Renal pelvis (tissue), 4 donors: Measurements from ENCODE around the gene SIX2. TPM values are rescaled to one million over a fixed set of nuclear protein-coding genes. Genes with fewer than 3 reads are reported as not detected.

Experiments
- DNase-seq: peaks from one replicate; pipeline ENCODE4 v3.0.0-alpha.2; 2013
- polyA plus RNA-seq, 3 donors: library from polyadenylated mRNA; unstranded; fragments of 120-200 nt; gene quantifications; one replicate each; pipeline ENCODE4 v1.2.1, GENCODE V29; 2013; ENCODE audit not compliant: insufficient read length in 3 of 3

SIX2 gene
- polyA plus RNA-seq, 3 donors = 11.8 to 33.3 (median 30.4) TPM

DNA sequence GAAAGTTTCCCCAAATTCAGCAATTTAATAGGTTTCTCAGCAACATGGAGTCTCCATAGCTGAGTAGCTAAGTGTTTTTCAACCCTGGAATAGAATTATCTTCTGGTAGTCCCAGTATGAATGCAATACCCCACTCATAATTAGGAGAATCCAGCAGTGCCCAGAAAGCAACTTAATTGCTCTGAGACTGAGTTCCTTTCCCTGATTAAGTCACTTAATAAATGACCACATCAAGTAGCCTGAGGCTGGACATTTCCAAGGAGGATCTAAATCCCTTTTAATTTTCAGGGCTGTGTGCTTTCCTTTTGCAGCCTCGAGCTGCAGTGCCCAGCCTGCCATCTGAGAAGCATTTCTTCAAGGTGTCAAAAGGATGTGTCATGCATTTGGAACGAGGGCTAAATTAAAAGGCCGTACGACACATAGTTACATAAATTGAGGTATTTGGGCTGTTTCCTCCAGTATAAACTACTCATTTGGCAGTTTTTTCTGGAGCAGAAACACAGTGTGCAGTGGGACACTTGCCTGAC is 17.7 kb upstream of the SIX2 start:
- no peak for DNase-seq

DNA sequence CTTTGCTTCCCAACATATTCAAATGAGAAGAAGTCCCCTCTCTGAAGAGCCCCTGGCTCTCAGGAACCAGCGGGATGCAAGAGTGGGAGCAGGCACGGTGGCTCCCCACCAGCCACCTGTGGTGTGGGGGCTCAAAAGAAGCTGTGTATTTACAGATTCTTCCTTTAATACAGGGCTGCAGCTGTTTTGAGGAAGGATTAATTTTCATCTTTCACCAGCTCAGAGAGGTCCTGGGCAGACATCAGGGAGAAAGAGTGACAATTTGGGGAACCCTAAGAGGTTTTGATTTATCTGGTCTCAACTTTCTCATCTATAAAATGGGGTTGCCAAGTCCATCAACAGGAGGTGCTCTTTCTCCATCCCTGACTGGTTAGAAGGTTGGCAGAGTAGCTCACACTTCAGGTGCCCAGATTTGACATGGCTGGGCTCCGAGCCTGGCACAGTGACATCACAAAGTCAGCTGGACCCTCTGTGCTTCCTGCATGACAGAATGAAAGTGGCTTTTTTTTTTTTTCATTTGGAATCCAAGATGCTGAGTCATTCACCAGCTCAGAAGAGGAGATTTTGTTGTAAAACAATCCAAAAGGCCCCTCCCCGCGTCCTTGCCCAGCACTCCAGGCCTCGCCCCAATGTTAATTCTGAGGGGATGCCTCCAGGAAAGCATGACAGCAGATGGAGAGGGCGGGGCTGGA is 15.5 kb upstream of the SIX2 start:
- no peak for DNase-seq

DNA sequence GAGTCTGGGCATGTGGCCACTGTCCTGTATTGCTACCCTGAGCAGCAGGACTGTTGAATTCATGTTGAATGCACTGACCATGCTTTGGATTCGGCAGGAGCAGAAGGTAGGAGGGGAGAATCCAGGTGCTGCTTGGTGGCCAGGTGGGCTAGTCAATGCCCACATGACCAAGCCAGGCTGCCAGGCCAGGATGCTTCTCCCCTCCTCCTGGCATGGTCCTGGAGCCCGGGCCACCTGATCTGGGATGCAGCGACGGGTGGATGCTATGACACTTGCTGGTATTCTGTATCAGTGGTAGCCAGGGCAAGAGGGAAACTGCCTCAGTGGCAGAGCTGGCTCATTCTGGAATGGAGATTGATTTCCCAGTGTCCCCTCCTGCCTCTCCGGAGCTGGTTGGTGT is 14.8 kb upstream of the SIX2 start:
- DNase-seq = no peak

DNA sequence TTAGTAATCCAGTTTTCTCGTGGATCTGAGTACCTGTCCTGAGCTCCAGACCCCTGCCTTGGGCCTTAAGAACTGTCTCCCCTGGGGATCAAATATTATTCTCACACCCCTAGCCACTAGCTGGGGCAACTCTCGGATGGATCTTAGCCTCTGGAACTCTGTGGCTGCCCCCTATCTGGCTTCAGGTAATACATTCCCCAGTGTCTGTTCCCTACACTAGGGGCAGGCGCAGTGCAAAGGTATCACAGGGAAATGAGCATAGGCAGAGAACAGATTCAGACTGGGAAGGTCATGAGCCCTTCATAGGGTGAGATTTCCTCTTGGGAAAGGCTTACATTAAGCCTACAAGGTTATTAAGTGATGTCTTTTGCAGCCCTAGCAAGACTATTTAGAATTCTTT is 11.2 kb upstream of the SIX2 start:
- DNase-seq = no peak

DNA sequence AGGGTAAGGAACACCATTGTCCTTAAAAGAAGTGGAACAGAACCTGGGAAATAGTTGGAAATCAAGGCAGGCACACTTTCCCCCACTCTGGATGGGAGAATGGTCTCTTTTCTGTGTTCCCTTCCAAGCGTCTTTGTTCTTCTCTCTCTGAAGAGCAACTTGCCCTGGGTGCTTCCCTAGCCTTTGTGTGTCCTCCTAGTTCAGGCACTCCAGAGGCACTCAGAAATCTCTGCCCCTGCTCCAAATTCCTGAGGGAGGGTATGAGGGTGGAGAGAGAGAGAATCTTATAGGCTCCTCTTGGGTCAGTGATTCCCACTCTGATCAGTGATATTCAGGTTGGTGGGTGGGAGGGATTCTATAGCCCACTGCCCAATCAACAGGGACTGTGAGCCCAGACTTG is 8.8 kb upstream of the SIX2 start:
- no peak for DNase-seq

DNA sequence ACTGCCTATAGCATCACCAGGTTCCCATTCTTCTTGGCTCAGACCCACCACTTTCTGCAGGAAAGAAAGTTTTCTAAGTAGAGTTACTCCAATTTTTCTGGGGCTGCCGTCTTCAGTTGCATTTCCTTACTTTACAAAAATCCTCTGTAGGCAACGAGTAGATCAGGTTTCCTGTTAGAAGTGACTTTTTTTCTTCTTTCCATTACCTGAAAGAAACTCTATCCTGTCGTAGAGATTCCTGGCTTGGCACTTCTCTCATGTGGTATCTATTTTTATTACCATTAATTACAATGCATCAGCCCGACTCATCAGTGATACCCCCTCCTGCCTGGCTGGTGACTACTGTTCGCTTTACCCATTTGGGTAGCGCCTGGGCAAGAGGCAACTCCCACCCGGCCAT is 5.6 kb upstream of the SIX2 start:
- DNase-seq = no peak

DNA sequence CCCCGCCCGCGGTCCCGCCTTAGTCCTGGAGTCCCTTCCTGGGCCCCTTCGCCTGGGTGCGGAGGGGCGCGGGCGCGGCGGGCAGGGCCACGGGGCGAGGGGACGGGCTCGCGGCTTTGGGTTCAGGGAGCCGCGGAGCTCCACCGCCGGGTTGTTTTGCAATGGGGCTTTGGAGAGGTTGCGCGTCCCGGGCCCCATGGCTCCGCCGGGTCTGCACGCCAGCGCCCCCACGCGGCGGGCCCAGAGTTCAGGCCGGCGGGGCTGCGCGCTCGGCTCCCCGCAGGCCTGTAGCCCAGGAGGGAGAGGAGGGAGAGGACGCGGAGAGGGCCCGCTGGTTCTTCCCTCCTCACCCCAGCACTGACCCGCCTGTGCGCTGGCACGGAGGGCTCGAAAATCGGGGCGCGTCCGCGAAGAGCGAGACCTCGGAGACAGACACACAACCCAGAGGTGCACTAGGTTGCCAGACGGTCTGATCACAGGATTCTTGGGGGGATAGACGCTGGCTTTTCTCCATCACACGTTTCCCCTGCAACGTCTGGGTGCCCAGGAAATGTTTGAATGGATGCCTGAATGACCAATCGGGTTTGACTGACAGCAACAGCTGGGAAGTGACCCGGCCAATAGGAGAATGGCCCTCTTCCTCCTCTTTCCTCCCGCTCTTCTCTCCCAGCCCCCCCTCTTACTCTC is 4.9 kb upstream of the SIX2 start:
- no peak for DNase-seq

DNA sequence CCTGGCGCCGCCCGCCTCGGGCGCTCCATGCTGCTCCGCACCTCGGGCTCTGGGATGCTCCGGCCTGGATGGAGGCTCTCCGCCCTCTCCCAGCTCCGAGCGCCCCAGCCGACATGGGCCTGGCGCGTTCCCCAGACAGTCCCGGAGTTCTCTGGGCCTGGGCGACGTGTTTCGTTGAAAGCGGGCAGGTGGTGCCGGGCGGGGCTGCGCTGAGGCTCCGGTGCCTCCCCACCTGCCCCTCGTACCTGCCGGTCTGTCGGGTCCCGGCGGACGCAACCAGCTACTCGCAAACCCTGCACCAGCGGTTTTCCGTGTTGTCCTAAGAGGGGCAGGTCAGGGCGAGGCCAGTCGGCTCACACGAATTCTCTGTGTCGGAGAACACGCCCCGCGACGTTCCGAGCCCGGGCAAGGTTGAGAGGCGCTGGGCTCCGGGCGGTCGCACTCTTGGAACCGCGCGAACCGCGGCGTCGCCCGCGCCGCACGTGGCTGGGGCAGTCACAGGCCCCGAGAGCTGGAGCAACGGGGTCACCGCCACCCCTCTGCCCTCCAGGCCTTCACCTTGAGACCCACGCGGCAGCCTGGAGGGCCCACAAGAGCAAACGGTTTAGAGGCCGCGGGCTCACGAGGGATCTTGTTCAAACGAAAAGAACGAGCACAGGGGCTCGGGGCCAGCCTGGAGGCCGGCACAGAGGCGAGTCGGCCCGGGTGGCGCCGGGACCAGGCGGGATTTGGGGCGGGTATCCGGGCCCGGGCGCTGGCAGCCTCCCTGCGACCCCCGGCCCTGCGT is 4.2 kb upstream of the SIX2 start:
- DNase-seq = no peak

DNA sequence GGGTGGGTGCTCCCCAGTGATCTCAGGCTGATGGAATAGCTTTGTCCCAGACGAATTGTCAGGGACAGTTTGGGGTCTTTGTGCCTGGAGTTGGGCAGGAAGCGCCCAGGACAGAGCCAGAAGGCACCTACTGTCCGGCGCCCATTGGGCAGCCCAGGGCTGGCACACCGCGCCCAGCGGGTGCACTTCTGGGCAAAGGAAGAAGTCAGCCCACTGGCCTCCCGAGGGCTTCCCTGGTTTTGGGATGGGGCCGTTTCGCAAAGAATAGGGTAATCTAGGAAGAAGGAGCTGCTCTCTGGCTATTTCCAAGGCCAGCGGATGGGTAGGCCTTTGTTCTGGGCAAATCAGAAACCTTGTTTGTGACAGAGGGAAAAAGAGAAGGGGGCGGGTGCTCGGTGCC is 3.5 kb upstream of the SIX2 start:
- DNase-seq = no peak

DNA sequence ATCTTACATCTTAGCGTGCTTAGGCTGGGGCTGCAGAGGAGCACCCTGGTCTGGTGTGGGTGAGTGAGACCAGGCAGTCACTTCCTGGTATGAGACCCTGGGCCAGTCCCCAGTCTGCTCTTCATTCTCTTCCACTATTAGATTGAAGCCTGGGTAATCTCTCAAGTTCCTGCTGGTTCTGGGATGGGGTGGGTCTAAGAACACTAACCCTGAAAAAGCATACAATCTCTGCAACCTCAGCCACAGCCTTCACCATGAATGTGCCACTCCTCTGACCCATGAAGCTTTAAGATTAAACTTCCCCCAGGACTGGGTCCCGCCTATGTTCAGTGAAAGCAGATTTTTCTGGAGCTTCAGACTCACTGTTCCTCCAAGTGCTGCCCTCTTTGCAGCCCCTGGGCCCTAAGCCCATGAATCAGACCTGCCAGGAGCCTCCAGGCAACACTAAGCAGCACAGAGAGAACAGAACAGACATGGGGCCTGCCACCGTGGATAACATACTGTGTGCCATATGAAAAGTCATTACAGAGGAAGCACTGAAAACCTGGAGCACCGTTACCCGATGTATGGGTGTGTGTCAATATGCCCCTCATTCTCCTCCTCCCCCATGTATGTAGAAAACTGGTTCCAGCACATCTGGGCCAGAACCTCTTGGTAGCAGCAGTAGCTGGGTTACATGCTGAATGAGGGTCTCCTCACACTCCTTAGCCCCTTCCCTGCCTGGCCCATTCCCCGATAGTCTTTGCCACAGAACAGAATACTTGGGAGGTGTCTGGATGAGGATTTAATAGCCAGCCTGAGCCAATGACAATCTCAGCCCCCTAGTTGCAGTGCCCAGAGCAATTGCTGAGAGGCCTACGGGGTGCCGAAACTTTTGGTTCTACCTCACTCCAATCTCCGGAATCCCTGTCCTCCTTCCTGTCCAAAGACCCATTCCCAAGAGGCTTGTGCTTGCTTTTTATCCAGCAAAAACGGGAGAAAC is 2.7 kb upstream of the SIX2 start:
- no peak for DNase-seq

DNA sequence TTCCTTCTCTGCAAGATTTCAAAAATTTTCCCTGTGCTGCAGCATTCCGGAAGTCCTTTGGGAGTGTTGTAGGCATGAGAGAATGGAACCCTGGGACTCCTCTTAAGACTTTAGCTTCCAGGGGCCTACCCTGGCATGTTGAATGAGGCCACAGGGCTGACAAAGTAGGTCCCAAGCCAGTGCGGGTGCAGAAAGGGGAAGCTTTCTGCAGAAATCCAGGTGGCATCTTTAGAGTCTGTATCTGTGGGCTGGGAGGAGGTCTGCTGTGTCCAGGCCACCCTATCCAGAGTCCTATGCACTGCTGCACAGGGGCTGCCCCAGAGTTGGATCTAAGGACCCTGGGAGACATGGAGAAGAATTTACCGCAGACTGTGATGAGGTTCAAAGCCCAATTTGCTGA is 1.9 kb upstream of the SIX2 start:
- DNase-seq = no peak

DNA sequence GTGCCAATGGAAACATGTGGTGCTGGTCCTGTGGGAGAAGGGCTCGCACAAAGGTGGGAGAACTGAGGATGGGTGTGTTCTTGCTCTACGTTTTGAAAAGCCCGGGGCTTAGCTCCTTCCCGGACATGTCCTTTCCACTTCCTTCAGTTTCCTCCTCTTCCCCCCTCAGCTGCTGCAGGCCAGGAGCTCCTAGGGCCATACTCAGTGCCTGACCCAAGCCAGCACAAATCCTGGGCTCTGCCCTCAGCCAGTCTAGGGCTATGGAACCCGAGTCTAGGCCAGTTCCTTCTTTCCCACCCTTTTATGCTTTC is 1.4 kb upstream of the SIX2 start:
- no peak for DNase-seq

DNA sequence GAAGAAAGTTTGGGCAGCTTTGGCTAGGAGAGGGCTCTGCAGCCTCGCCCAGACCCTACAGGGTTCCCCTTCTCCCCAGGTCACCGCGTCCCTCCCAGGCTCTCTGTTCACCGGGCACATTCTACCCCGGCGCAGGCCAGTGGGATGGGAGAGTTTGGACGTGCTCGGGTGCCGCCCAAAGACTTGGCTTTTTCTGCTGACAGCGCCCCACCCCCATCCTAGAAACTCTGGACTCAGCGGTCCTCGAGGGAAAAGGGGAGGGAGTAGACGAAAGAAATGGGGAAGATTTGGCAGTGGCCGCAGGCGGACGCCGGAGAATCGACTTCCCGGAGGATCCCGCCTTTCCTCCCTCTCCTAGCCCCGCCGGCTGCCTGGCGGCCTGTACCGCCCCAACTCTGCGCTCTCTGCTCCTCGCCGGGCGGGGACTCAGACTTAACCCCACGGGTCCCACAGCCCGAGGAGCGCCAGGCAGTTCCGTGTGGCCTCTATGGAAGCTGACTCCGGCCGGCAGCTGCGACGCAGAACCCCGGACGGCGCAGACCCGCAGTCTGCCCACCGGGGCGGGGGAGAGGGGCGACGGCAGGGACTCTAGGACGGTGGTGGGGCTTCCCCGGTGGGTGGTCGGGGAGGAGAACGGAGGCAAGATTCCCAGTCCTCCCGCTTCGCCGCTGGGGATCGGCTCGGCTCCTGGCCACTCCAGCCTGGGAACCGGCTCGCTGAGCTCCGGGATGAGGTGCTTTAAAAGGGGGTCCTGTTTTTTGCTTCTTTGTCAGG is 863 bp upstream of the SIX2 start:
- no peak for DNase-seq

DNA sequence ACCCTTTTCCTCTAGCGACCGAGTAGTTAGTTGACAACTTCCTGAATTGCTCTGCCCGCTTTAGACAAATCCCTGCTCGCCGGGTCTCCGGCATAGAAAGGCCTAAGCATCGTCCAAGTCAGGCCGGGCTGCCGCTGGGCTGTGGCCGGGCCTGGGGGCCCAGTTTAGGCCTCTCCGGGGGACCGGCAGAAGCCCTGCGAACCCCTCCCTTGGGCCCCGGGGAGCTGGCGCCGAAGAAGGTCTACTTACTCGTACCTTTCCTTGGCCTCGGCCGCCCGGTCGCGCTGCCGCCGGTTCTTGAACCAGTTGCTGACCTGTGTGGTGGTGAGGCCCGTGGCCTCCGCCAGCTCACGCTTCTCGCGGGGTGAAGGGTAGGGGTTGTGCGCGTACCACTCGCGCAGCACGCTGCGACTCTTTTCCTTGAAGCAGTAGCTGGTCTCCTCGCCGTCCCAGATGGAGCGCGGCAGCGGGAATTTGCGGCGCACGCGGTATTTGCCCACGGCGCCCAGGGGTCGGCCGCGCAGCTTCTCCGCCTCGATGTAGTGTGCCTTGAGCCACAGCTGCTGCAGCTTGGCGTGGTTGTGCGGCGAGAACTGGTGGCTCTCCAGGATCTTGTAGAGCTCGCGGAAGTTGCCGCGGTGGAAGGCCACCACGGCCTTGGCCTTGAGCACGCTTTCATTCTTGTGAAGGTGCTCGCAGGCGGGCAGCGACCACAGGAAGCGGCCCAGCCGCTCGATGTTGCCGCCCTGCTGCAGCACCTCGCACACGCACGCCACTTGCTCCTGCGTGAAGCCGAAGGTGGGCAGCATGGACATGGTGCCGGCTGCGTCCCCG is 739 bp downstream of the SIX2 start:
- DNase-seq = no peak

DNA sequence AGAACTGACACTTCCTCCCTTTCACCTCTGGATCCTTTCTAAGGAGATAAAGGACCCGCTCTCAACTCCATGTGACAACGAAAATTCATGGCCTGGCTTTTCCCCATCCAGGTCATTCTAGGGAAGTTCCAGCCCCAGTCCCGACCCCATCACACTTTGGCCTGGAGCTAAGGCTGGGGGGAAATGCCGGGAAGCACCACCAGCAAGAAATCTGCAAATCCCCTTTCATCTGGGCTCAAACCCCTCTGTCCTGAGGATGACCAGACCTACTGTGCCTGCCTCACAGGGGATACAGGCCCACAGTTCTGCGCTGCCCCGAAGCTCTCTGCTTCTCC is 1.3 kb downstream of the SIX2 start:
- DNase-seq = no peak

DNA sequence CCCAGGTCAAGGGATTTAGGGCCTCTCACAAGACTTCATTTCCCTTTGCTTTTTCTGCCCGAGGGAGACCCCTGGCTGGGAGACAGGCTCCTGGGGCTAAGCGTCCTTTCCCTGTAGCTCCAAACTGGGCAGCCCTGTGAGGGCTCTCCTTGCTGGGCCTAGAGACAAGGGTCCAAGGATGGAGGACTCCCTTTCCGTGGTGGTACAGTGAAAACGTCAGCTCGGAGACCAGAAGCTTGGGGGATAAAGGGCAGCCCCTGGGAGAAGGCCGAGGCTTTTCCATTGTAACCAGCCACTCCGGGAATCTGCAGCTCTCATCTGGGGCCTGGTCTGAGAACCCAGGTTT is 2.3 kb downstream of the SIX2 start:
- no peak for DNase-seq

DNA sequence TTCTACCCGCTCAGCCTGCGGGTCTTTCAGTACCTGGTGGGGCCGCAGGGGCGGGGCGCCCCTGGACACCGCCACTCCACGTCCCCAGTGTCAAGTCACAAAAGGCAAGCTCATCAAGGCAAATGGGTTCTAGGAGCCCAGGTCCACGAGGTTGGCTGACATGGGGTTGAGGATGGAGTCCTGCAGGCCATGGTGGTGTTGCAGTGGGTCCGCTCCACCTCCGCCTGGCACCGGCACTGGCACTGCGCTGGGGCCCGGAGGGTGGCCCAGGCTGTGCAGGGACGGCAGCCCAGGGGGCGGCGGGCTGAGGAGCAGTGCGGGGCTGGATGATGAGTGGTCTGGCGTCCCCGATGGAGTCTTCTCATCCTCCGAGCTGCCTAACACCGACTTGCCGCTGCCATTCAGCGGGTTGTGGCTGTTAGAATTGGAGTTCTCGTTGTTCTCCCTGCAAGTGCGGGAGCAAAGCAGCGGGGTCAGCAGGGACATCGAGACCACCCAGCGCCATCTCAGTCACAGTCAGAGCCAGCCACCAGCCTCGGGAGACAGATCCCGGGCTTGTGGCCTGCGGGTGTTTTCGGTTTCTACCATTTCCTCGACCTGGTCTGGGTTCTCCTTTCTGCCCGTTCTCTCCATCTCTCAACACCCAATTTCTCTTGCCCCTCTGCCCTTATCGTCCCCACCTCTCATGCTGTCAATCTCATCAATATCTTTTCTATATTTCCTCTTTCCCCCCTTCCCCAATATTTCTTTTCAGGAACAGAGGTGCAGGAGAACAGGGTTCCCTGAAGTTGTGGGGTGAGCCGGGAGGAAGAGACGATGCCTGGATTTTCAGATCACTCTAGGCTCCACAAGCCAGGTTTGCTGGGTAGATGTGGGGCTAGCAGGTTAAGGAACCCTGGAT is 3.0 kb downstream of the SIX2 start:
- DNase-seq = no peak

DNA sequence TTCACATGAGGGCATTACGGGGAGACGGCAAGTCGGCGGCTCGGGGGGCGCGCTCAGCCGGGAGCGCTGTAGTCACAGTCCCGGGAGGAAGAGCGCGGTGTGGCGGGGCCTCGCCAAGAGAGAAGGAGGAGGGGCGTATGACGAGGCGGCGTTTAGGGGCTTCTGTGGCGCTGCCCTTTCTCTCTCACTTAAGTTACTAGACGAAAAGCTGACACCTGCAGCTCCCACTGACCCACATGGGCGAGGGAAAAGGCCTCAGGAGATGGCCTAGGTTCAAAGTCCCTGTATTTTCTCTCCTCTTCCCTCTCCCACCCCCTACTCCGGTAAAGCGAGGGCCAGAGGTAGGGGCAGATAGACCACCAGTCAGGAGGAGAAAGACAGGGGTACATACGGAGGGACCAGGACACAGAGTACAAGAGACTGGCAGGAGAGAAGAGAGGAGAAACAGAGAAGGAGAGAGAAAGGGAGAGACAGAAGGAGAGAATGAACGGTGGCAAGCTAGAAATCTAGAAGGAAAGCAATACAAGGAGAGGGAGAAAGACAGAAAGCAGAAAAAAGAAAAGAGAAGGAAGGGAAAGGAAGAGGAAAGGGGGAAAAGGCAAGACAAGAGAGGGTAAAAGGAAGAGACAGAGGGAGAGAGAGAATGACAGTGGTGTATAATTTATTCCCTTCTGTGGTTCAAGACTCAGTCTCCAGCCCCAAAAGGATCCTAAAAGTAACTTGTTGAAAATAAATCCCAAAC is 3.8 kb downstream of the SIX2 start:
- DNase-seq = no peak
